Mammary epithelial cell (primary cell): ENCODE measurements around the gene TGFA.

Source experiments
- EZH2 ChIP-seq: IDR thresholded peaks from 2 replicates; pipeline ENCODE4 v1.6.1; 2012; ENCODE audit warnings: low read length, inconsistent platforms, borderline replicate concordance
- TF ChIP-seq, protein P1 (sequence below), 2 donors: IDR thresholded peaks in 1 of 2; conservative IDR thresholded peaks in 1 of 2; 2 replicates each; pipeline ENCODE4 v1.5.1; 2011 to 2012; ENCODE audit warnings: inconsistent platforms in 2 of 2, low read length in 2 of 2, mild to moderate bottlenecking in 2 of 2, control low read depth in 1 of 2, low read depth in 1 of 2; ENCODE audit not compliant: insufficient read depth in 1 of 2; ENCODE audit errors: extremely low read depth in 1 of 2

DNA sequence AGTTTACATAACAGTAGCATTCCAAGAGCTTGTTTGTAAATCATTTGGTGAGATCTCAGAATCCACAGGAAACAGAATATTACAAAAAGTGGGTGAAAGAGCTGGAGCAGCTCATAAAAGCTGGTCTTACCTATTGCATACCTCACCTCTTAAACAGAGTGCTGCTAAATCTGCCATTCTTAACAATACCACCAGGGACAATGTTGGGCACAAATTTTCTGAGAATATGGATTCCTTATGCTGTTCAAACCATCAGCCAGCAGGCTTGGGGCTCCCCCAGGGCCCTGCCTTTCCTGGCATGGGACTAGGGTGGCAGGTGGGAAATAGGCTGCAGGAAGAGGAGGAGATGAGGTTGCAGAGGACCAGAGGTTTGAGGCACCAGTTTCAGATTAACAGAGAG, 55.6 kb downstream of the TGFA start:
- TF ChIP-seq, protein P1, sequence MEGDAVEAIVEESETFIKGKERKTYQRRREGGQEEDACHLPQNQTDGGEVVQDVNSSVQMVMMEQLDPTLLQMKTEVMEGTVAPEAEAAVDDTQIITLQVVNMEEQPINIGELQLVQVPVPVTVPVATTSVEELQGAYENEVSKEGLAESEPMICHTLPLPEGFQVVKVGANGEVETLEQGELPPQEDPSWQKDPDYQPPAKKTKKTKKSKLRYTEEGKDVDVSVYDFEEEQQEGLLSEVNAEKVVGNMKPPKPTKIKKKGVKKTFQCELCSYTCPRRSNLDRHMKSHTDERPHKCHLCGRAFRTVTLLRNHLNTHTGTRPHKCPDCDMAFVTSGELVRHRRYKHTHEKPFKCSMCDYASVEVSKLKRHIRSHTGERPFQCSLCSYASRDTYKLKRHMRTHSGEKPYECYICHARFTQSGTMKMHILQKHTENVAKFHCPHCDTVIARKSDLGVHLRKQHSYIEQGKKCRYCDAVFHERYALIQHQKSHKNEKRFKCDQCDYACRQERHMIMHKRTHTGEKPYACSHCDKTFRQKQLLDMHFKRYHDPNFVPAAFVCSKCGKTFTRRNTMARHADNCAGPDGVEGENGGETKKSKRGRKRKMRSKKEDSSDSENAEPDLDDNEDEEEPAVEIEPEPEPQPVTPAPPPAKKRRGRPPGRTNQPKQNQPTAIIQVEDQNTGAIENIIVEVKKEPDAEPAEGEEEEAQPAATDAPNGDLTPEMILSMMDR (conservative IDR thresholded peaks at IDR 0.05 in 1 of 2, IDR thresholded peaks at IDR 0.05 in 1 of 2; ENCODE audit: extremely low read depth in 1 of 2, insufficient read depth in 1 of 2, low read depth in 1 of 2, low read length in 2 of 2) = peak; percentile 32 to 48
- TF ChIP-seq EZH2 = no peak
